H1 (cell line): Measurements from ENCODE around the gene NCAPD2. TPM values are rescaled to one million over a fixed set of nuclear protein-coding genes. Genes with fewer than 3 reads are reported as not detected.

Experiments used
- CTCF ChIA-PET: fragments of 300-600 bp; sonication (Branson Sonifier 250); formaldehyde crosslinking; loops from one replicate; lab custom pipeline; 2021; ENCODE audit not compliant: partially characterized antibody; lab: Charles Lee
- POLR2A ChIA-PET: fragments of 300-600 bp; sonication (Branson Sonifier 250); formaldehyde crosslinking; loops from one replicate; lab custom pipeline; 2021; ENCODE audit warnings: inconsistent platforms; ENCODE audit not compliant: partially characterized antibody; lab: Charles Lee
- DNase-seq, 2 experiments: peaks; one replicate each; pipeline versions ENCODE4 v3.0.0 to v3.0.0-alpha.2; 2010 to 2022; ENCODE audit warnings: low spot score in 2 of 2, low read depth in 1 of 2, mixed read lengths in 1 of 2
- FAIRE-seq: peaks from 2 replicates; lab custom pipeline; 2011; peaks lifted over from hg19 to GRCh38; lab: Jason Lieb, UNC
- H2AFZ ChIP-seq: 2 replicates; pipeline ENCODE4 v1.8.1; 2012; ENCODE audit warnings: low read length, inconsistent platforms
- H2AK5ac ChIP-seq: 2 replicates; pipeline ENCODE4 v1.6.1; 2013; ENCODE audit warnings: low read depth, low read length
- H2BK120ac ChIP-seq: replicated peaks from 2 replicates; pipeline ENCODE3; 2013; ENCODE audit warnings: low read depth, low read length, inconsistent platforms
- H2BK12ac ChIP-seq: 2 replicates; pipeline ENCODE4 v1.6.1; 2013; ENCODE audit warnings: low read depth, low read length
- H2BK15ac ChIP-seq: 2 replicates; pipeline ENCODE4 v1.6.1; 2013; ENCODE audit warnings: low read length
- H2BK20ac ChIP-seq: 2 replicates; pipeline ENCODE4 v1.6.1; 2013; ENCODE audit warnings: low read length
- H2BK5ac ChIP-seq: 2 replicates; pipeline ENCODE4 v1.6.1; 2013; ENCODE audit warnings: low read depth, low read length
- H3K14ac ChIP-seq: 2 replicates; pipeline ENCODE4 v1.6.1; 2013; ENCODE audit warnings: inconsistent platforms; ENCODE audit not compliant: insufficient read length
- H3K18ac ChIP-seq: 2 replicates; pipeline ENCODE4 v1.6.1; 2013; ENCODE audit warnings: low read length; ENCODE audit errors: extremely low read depth
- H3K23ac ChIP-seq: 2 replicates; pipeline ENCODE4 v1.6.1; 2013; ENCODE audit warnings: inconsistent platforms; ENCODE audit not compliant: insufficient read length
- H3K23me2 ChIP-seq: 2 replicates; pipeline ENCODE4 v1.6.1; 2013; ENCODE audit warnings: low read depth, low read length
- H3K27ac ChIP-seq: 2 replicates; pipeline ENCODE4 v1.6.1; 2011; ENCODE audit warnings: low read depth, low read length, inconsistent platforms
- H3K27me3 ChIP-seq, 4 experiments: replicated peaks in 1 of 4; 1 replicate in 1 of 4; 2 replicates in 3 of 4; pipeline versions ENCODE4 v1.6.1 to v1.8.1; 2011 to 2013; ENCODE audit warnings: low read length in 3 of 4, mild to moderate bottlenecking in 3 of 4, inconsistent platforms in 2 of 4, mixed read lengths in 2 of 4, moderate library complexity in 1 of 4; ENCODE audit not compliant: control insufficient read depth in 3 of 4, insufficient read depth in 3 of 4; ENCODE audit errors: extremely low read depth in 1 of 4
- H3K36me3 ChIP-seq, 4 experiments: 2 replicates each; pipeline versions ENCODE4 v1.6.1 to v1.8.1; 2011 to 2013; ENCODE audit warnings: mild to moderate bottlenecking in 4 of 4, low read length in 3 of 4, moderate library complexity in 2 of 4, control low read depth in 1 of 4, inconsistent platforms in 1 of 4; ENCODE audit not compliant: insufficient read depth in 4 of 4, control insufficient read depth in 2 of 4
- H3K4ac ChIP-seq: replicated peaks from 2 replicates; pipeline ENCODE3; 2013; ENCODE audit warnings: low read length, low read depth, mixed read lengths, inconsistent platforms; ENCODE audit not compliant: insufficient read length
- H3K4me1 ChIP-seq, 4 experiments: replicated peaks in 1 of 4; 1 replicate in 1 of 4; 2 replicates in 3 of 4; pipeline versions ENCODE4 v1.6.1 to v1.8.1; 2011 to 2013; ENCODE audit warnings: low read length in 3 of 4, inconsistent platforms in 2 of 4, mixed read lengths in 1 of 4; ENCODE audit not compliant: insufficient read depth in 4 of 4, control insufficient read depth in 3 of 4
- H3K4me2 ChIP-seq, 2 experiments: 2 replicates each; pipeline versions ENCODE4 v1.6.1 to v1.8.1; 2011 to 2013; ENCODE audit warnings: low read depth in 2 of 2, low read length in 2 of 2, control low read depth in 1 of 2, inconsistent platforms in 1 of 2, mild to moderate bottlenecking in 1 of 2; ENCODE audit not compliant: insufficient read depth in 1 of 2
- H3K4me3 ChIP-seq, 4 experiments: fragments of 200-600, 300-600 bp in 1 of 4; sonication (generic), shearing (Covaris generic), sonication (Bioruptor Twin) in 1 of 4; 2 replicates each; pipeline versions ENCODE4 v1.5.1 to v1.8.1; 2011 to 2016; ENCODE audit warnings: low read length in 4 of 4, low read depth in 3 of 4, control low read depth in 2 of 4, inconsistent platforms in 2 of 4, mild to moderate bottlenecking in 2 of 4, mixed read lengths in 1 of 4, moderate library complexity in 1 of 4; ENCODE audit not compliant: insufficient read depth in 2 of 4; ENCODE audit errors: extremely low read depth in 1 of 4
- H3K56ac ChIP-seq: replicated peaks from 2 replicates; pipeline ENCODE3; 2013; ENCODE audit warnings: low read depth, mild to moderate bottlenecking, mixed read lengths, low read length, inconsistent platforms; ENCODE audit not compliant: insufficient read length
- H3K79me1 ChIP-seq: 2 replicates; pipeline ENCODE4 v1.6.1; 2013; ENCODE audit warnings: low read depth, low read length, control low read depth
- H3K79me2 ChIP-seq, 2 experiments: 2 replicates each; pipeline versions ENCODE4 v1.6.1 to v1.8.1; 2012 to 2013; ENCODE audit warnings: low read length in 2 of 2, mild to moderate bottlenecking in 2 of 2, inconsistent platforms in 1 of 2; ENCODE audit not compliant: insufficient read depth in 2 of 2, control insufficient read depth in 1 of 2
- H3K9ac ChIP-seq, 4 experiments: replicated peaks in 1 of 4; 1 replicate in 1 of 4; 2 replicates in 3 of 4; pipeline versions ENCODE4 v1.6.1 to v1.8.1; 2011 to 2013; ENCODE audit warnings: low read depth in 3 of 4, low read length in 3 of 4, control low read depth in 2 of 4, mild to moderate bottlenecking in 2 of 4, moderate library complexity in 2 of 4, inconsistent platforms in 1 of 4; ENCODE audit errors: extremely low read depth in 1 of 4
- H3K9me3 ChIP-seq, 2 experiments: 2 replicates each; pipeline versions ENCODE4 v1.6.1 to v1.8.1; 2012 to 2013; ENCODE audit warnings: mild to moderate bottlenecking in 2 of 2, moderate library complexity in 2 of 2, control low read depth in 1 of 2, inconsistent platforms in 1 of 2, low read depth in 1 of 2, low read length in 1 of 2, mixed read lengths in 1 of 2; ENCODE audit not compliant: insufficient read depth in 2 of 2
- H4K20me1 ChIP-seq, 2 experiments: replicated peaks in 1 of 2; 2 replicates each; pipeline versions ENCODE3 to v1.8.1; 2011 to 2013; ENCODE audit warnings: inconsistent platforms in 2 of 2, low read length in 2 of 2, mild to moderate bottlenecking in 1 of 2; ENCODE audit not compliant: insufficient read depth in 2 of 2, control insufficient read depth in 1 of 2
- H4K5ac ChIP-seq: 2 replicates; pipeline ENCODE4 v1.6.1; 2013; ENCODE audit warnings: low read length, low read depth, mixed read lengths, inconsistent platforms; ENCODE audit not compliant: insufficient read length
- H4K8ac ChIP-seq: 2 replicates; pipeline ENCODE4 v1.8.0; 2013; ENCODE audit warnings: mild to moderate bottlenecking, moderate library complexity, low read length, inconsistent platforms; ENCODE audit not compliant: insufficient read depth; ENCODE audit errors: extremely low read depth
- H4K91ac ChIP-seq: replicated peaks from 2 replicates; pipeline ENCODE3; 2013; ENCODE audit warnings: low read length, mixed read lengths, inconsistent platforms; ENCODE audit not compliant: insufficient read length
- POLR2A ChIP-seq, 2 experiments: IDR thresholded peaks; 1 replicate in 1 of 2; 2 replicates in 1 of 2; pipeline ENCODE4 v1.6.1; 2011; ENCODE audit warnings: low read depth in 2 of 2, low read length in 2 of 2, mild to moderate bottlenecking in 2 of 2; ENCODE audit errors: control extremely low read depth in 1 of 2
- RAD21 ChIP-seq, 2 experiments: IDR thresholded peaks in 1 of 2; conservative IDR thresholded peaks in 1 of 2; 2 replicates each; pipeline ENCODE4 v1.6.1; 2011; ENCODE audit warnings: low read depth in 2 of 2, low read length in 2 of 2, improper control_type of control experiment in 1 of 2, inconsistent platforms in 1 of 2, mild to moderate bottlenecking in 1 of 2, moderate library complexity in 1 of 2
- WGBS, 2 experiments: shearing (Covaris generic) in 1 of 2; methylation state at CpG; one replicate each; pipeline versions ENCODE4 v1.1.6 to v1.1.7; 2013 to 2015; ENCODE audit warnings: low lambda C conversion rate in 2 of 2, mixed read lengths in 2 of 2, inconsistent platforms in 1 of 2, low coverage in 1 of 2, missing lambda C conversion rate in 1 of 2; ENCODE audit not compliant: insufficient replicate concordance in 2 of 2, insufficient coverage in 1 of 2, insufficient read length in 1 of 2; ENCODE audit errors: extremely low coverage in 1 of 2, missing lambda C conversion rate in 1 of 2; 5-methylcytosine and 5-hydroxymethylcytosine counted together
- polyA plus RNA-seq, 7 experiments: library from polyadenylated mRNA; depleted of rRNA in 3 of 7; stranded (reverse) in 5 of 7; unstranded in 2 of 7; fragments of >200 nt in 5 of 7; fragments of 200-250 nt in 2 of 7; gene quantifications; 1 replicate in 5 of 7; 2 replicates in 1 of 7; 4 replicates in 1 of 7; pipeline versions ENCODE4 v1.2.1 to v1.2.3, GENCODE V29; 2011 to 2013; ENCODE audit warnings: missing spikeins in 2 of 7, mixed read lengths in 2 of 7
- total RNA-seq: library from RNA; stranded (reverse); fragmentation: NEBNext Ultra II Directional; extraction: Animal tissue kit (Norgen Biotek cat#: 25700); gene quantifications from 2 replicates; pipeline ENCODE4 v1.2.1, GENCODE V29; 2021

NCAPD2 gene
- total and polyA plus RNA-seq, 2 of the 8 experiments (the other 6 are each of a cell fraction or from before 2014, with no cell fraction given), result 55.8 to 132 TPM

GRCh38 chr12:6560501-6561205 is 66.8 kb downstream of the NCAPD2 start:
- no peaks in the 10 kb centered on the region; the same call in 1 of the 2 replicates for H3K79me1 ChIP-seq
- H2BK5ac ChIP-seq, result no peak overlapping the region
- no peak overlapping the region for H2BK12ac ChIP-seq
- no peak overlapping the region for H3K27ac ChIP-seq
- no peak overlapping the region for H2BK120ac ChIP-seq
- TF ChIP-seq POLR2A (IDR thresholded peaks at IDR 0.05; ENCODE audit: control extremely low read depth in 1 of 2, low read depth in 2 of 2, low read length in 2 of 2), result peak in 1 of 2 experiments; percentile 19; a peak in 1 of 3 replicates
- TF ChIP-seq RAD21 (IDR thresholded peaks at IDR 0.05 in 1 of 2, conservative IDR thresholded peaks at IDR 0.05 in 1 of 2; ENCODE audit: low read depth in 2 of 2, low read length in 2 of 2), result no peak
- H2BK20ac ChIP-seq, result no peak overlapping the region
- no peak overlapping the region for H3K4me3 ChIP-seq
- no peak overlapping the region for H3K9ac ChIP-seq
- no peak overlapping the region for H4K5ac ChIP-seq
- no peak overlapping the region for H3K14ac ChIP-seq
- H3K18ac ChIP-seq, result no peak overlapping the region
- H2BK15ac ChIP-seq, result no peak overlapping the region
- CTCF ChIA-PET, result interaction anchor here (0.6 to 24.5 kb wide), 6 partner anchors 10 to 124 kb away, joined by 3 to 462 read pairs (median 4); partner anchors contain the start of genes ACRBP, GAPDH and IFFO1
- peaks cover 52 to 65% (median 56%) of the 10 kb centered on the region in 4 experiments for H3K36me3 ChIP-seq
- no peak overlapping the region for H3K4me2 ChIP-seq
- no peaks in the 10 kb centered on the region; a peak in 1 of 7 replicates for H3K4me1 ChIP-seq
- H2AFZ ChIP-seq, result no peak overlapping the region
- no peaks in the 10 kb centered on the region for H3K79me2 ChIP-seq
- H3K27me3 ChIP-seq, result no peaks in the 10 kb centered on the region
- H3K4ac ChIP-seq, result no peak overlapping the region
- no peak overlapping the region for H4K8ac ChIP-seq
- H4K91ac ChIP-seq, result no peak overlapping the region
- POLR2A ChIA-PET, result interaction anchor here (0.5 to 24.2 kb wide), 2 partner anchors 22 to 133 kb away, joined by 4 to 665 read pairs; partner anchors contain the start of gene GAPDH
- H3K23me2 ChIP-seq, result 0 out of 2 replicates have a peak, but pooled peaks cover under 1% of the 10 kb centered on the region
- H3K9me3 ChIP-seq, result no peaks in the 10 kb centered on the region
- H3K23ac ChIP-seq, result no peak overlapping the region
- no peak for DNase-seq
- WGBS, 2 experiments, result 93% methylated on average over 13 of the region's 13 CpGs; no CpG with 5 or more reads in 1 of the 2 experiments
- H3K56ac ChIP-seq, result no peak overlapping the region
- peaks cover 8 to 12% of the 10 kb centered on the region in 2 experiments for H4K20me1 ChIP-seq
- FAIRE-seq, result no peak
- H2AK5ac ChIP-seq, result no peak overlapping the region
